Ishikawa (cell line): ENCODE data around the gene PIK3IP1.

Experiments used
- EGR1 ChIP-seq: IDR thresholded peaks from 2 replicates; pipeline ENCODE4 v1.6.1; 2012
- FOXM1 ChIP-seq: IDR thresholded peaks from 2 replicates; pipeline ENCODE4 v1.6.1; 2012; ENCODE audit warnings: low read depth, borderline replicate concordance
- RAD21 ChIP-seq: IDR thresholded peaks from 2 replicates; pipeline ENCODE4 v1.6.1; 2012; ENCODE audit warnings: low read depth
- TCF12 ChIP-seq: IDR thresholded peaks from 2 replicates; pipeline ENCODE4 v1.6.1; 2012; ENCODE audit warnings: low read depth
- ZBTB7A ChIP-seq: IDR thresholded peaks from 2 replicates; pipeline ENCODE4 v1.6.1; 2012; ENCODE audit warnings: low read depth
- TF ChIP-seq, protein P1 (sequence below): IDR thresholded peaks from 2 replicates; pipeline ENCODE4 v1.6.1; 2012

DNA sequence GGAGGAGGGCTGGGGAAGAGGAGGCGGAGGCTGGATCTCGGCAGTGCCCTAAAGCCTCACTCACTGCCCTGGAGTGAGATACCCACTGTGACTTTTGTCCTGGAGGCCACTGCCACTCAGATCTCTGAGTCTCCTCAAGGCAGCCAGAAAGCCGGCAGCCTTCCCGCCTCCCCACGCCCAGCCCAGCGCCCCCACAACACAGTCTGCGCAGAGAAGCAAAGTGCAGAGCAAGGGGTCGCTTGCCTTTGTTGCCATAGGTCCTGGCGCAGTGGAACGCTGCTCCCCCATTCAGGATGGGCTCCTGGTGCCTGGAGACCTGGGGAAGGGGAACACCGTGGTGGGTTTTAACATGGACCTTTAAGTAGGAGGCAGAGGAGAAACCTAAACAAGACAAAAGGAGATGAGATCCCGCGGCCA is 36.3 kb upstream of the PIK3IP1 start:
- TF ChIP-seq EGR1 (no peak), RAD21 (no peak), TCF12 (no peak), ZBTB7A (no peak), FOXM1 (no peak)
- TF ChIP-seq, protein P1, sequence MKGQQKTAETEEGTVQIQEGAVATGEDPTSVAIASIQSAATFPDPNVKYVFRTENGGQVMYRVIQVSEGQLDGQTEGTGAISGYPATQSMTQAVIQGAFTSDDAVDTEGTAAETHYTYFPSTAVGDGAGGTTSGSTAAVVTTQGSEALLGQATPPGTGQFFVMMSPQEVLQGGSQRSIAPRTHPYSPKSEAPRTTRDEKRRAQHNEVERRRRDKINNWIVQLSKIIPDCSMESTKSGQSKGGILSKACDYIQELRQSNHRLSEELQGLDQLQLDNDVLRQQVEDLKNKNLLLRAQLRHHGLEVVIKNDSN: no peak
